KMS-11 (cell line): ENCODE measurements around the gene SKAP1.
"Not testable (repeated sequence)": the region's sequence is repeated elsewhere in the genome, so short reads cannot be mapped to it uniquely, and the experiment has no call there.

ENCODE experiments used
- H2AFZ ChIP-seq: fragments of 200-600 bp; sonication (generic); 2 replicates; pipeline ENCODE4 v1.6.1; 2016; ENCODE audit warnings: antibody characterized with exemption, mixed run types, low read depth
- H3K27ac ChIP-seq: fragments of 200-600 bp; sonication (generic); 2 replicates; pipeline ENCODE4 v1.6.1; 2016; ENCODE audit warnings: mild to moderate bottlenecking, mixed run types
- H3K27me3 ChIP-seq: fragments of 200-600 bp; sonication (generic); 2 replicates; pipeline ENCODE4 v1.6.1; 2017; ENCODE audit warnings: mild to moderate bottlenecking, low read depth, mixed run types, moderate library complexity; ENCODE audit not compliant: insufficient read depth
- H3K36me3 ChIP-seq: fragments of 200-600 bp; sonication (generic); 2 replicates; pipeline ENCODE4 v1.6.1; 2017; ENCODE audit warnings: mild to moderate bottlenecking, mixed run types; ENCODE audit not compliant: insufficient read depth
- H3K4me1 ChIP-seq: fragments of 200-600 bp; sonication (generic); 2 replicates; pipeline ENCODE4 v1.6.1; 2016; ENCODE audit warnings: mild to moderate bottlenecking, low read depth, mixed run types; ENCODE audit not compliant: poor library complexity, severe bottlenecking
- H3K4me2 ChIP-seq: fragments of 200-600 bp; sonication (generic); 2 replicates; pipeline ENCODE4 v1.7.0; 2016; ENCODE audit warnings: mild to moderate bottlenecking, mixed run types
- H3K4me3 ChIP-seq: fragments of 200-600 bp; sonication (generic); IDR thresholded peaks from 2 replicates; pipeline ENCODE4 v1.6.1; 2017; ENCODE audit warnings: low read depth, low read length, mixed read lengths; ENCODE audit not compliant: insufficient read depth
- H3K79me2 ChIP-seq: fragments of 200-600 bp; sonication (generic); 2 replicates; pipeline ENCODE4 v1.6.1; 2016; ENCODE audit warnings: low read depth, mixed run types; ENCODE audit not compliant: insufficient read depth
- H3K9ac ChIP-seq: fragments of 200-600 bp; sonication (generic); 2 replicates; pipeline ENCODE4 v1.6.1; 2016; ENCODE audit warnings: mild to moderate bottlenecking, mixed run types
- H4K20me1 ChIP-seq: fragments of 200-600 bp; sonication (generic); 2 replicates; pipeline ENCODE4 v1.6.1; 2016; ENCODE audit warnings: mild to moderate bottlenecking, mixed run types; ENCODE audit not compliant: insufficient read depth
- TF ChIP-seq, protein P1 (sequence below): fragments of 200-600 bp; sonication (generic); conservative IDR thresholded peaks from 2 replicates; pipeline ENCODE4 v1.6.1; 2017; ENCODE audit warnings: low read depth, mild to moderate bottlenecking, antibody characterized with exemption, low read length, moderate library complexity, mixed read lengths

Gene SKAP1

DNA sequence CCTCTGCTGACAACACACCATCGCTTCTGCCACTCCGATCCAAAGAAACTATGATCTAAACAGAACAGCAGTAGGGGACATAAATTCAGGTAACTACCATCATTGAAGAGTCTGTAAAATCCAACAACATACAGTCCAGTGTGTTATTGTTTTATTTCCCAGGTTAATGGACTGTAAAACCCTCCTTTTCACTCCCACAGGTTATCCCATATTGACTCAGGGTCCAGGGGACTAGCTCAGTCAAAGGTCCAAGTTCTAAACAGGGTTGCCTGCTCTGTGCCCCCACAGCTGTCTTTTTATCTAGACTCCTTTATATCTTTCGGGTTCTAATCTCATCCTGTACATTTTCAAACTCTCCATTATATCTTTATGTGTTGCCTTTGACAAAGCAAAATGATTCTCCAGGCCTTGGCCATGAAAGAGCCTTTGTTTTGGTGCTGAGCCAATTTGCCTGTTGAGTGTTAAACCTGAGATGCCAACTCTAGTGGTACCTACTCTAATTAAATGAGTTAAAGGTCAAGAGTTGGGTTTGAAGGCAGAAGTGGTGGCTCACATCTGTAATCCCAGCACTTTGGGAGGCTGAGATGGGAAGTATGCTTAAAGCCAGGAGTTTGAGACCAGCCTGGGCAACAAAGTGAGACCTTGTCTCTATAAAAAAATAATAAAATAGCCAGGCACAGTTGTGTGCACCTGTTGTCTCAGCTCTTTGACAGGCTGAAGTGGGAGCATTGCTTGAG lies 242.0 kb downstream of the SKAP1 start:
- Histone ChIP-seq H3K4me2 (no peak overlapping the region), H3K4me3 (no peak overlapping the region), H3K27ac (no peak overlapping the region), H3K9ac (no peak overlapping the region), H3K79me2 (no peaks in the 10 kb centered on the region), H3K36me3 (no peaks in the 10 kb centered on the region), H2AFZ (no peak overlapping the region), H3K4me1 (peaks cover 10% of the 10 kb centered on the region), H3K27me3 (no peaks in the 10 kb centered on the region), H4K20me1 (no peaks in the 10 kb centered on the region)
- TF ChIP-seq, protein P1, sequence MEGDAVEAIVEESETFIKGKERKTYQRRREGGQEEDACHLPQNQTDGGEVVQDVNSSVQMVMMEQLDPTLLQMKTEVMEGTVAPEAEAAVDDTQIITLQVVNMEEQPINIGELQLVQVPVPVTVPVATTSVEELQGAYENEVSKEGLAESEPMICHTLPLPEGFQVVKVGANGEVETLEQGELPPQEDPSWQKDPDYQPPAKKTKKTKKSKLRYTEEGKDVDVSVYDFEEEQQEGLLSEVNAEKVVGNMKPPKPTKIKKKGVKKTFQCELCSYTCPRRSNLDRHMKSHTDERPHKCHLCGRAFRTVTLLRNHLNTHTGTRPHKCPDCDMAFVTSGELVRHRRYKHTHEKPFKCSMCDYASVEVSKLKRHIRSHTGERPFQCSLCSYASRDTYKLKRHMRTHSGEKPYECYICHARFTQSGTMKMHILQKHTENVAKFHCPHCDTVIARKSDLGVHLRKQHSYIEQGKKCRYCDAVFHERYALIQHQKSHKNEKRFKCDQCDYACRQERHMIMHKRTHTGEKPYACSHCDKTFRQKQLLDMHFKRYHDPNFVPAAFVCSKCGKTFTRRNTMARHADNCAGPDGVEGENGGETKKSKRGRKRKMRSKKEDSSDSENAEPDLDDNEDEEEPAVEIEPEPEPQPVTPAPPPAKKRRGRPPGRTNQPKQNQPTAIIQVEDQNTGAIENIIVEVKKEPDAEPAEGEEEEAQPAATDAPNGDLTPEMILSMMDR = no peak

DNA sequence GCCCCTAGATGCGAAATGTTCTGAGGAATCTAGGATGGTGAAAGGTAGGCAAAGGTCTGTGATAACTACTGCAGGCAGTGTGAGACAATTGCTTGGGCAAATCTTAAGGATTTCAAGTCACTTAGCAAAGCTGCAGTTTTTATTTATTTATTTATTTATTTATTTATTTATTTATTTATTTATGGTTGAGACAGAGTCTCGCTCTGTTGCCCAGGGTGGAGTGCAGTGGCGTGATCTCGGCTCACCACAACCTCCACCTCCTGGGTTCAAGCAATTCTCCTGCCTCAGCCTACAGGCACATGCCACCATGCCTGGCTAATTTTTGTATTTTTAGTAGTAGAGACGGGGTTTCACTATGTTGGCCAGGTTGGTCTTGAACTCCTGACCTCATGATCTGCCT lies 243.7 kb downstream of the SKAP1 start:
- not testable (repeated sequence) for H3K27me3 ChIP-seq, H3K9ac ChIP-seq, H3K36me3 ChIP-seq, H4K20me1 ChIP-seq, H2AFZ ChIP-seq, H3K4me3 ChIP-seq, H3K4me2 ChIP-seq, H3K79me2 ChIP-seq, H3K4me1 ChIP-seq, H3K27ac ChIP-seq

DNA sequence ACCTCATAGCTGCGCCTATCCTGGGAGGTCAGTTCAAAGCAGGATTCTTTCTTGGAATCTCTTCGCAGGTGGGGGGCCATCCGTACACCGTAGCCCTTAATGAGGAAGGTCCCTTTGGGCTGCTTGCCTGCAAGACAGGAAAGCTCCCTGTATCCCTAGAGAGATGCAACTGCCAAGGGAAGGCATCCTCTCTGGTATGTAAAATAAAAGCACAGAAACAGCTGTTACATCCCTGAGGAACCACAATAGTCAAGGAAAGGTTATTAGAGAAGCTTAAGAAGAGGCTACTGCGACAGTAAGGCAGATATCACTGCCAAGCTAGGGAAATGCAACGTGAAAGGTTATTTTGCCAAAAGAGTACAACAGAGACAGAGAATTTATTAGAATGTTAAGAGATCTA lies 245.3 kb downstream of the SKAP1 start:
- no peak overlapping the region for H3K4me2 ChIP-seq
- no peak overlapping the region for H3K9ac ChIP-seq
- H2AFZ ChIP-seq = no peak overlapping the region
- TF ChIP-seq, protein P1 = no peak
- H3K36me3 ChIP-seq = no peaks in the 10 kb centered on the region
- no peaks in the 10 kb centered on the region for H3K27me3 ChIP-seq
- H3K27ac ChIP-seq = no peak overlapping the region
- H3K79me2 ChIP-seq = no peaks in the 10 kb centered on the region
- H3K4me3 ChIP-seq = no peak overlapping the region
- H3K4me1 ChIP-seq = peaks cover 6% of the 10 kb centered on the region
- no peaks in the 10 kb centered on the region for H4K20me1 ChIP-seq

DNA sequence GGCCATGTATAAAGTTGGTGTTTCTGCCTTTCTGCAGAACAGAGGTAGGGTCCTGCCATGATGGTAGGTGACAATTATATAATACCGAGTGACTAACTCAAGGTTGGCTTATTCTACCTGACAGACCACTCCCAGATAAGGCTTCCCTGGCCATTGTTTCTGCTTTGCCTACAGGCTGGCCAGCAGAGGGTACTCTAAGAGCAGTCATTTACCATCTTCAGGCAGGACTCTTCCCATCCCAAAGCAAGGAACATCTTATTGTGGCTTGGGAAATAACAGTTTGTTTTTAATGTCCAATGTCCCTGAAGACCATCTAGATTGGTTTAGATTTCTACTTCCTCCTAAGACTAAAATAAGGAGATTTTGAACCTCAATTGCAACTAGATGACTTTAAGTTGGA lies 248.4 kb downstream of the SKAP1 start:
- TF ChIP-seq, protein P1 = no peak
- H3K36me3 ChIP-seq = no peaks in the 10 kb centered on the region
- no peak overlapping the region for H3K4me2 ChIP-seq
- no peaks in the 10 kb centered on the region for H3K27me3 ChIP-seq
- H3K9ac ChIP-seq = no peak overlapping the region
- H3K27ac ChIP-seq = no peak overlapping the region
- no peaks in the 10 kb centered on the region for H3K79me2 ChIP-seq
- H3K4me1 ChIP-seq = peaks cover 12% of the 10 kb centered on the region
- no peak overlapping the region for H2AFZ ChIP-seq
- H4K20me1 ChIP-seq = no peaks in the 10 kb centered on the region
- no peak overlapping the region for H3K4me3 ChIP-seq

DNA sequence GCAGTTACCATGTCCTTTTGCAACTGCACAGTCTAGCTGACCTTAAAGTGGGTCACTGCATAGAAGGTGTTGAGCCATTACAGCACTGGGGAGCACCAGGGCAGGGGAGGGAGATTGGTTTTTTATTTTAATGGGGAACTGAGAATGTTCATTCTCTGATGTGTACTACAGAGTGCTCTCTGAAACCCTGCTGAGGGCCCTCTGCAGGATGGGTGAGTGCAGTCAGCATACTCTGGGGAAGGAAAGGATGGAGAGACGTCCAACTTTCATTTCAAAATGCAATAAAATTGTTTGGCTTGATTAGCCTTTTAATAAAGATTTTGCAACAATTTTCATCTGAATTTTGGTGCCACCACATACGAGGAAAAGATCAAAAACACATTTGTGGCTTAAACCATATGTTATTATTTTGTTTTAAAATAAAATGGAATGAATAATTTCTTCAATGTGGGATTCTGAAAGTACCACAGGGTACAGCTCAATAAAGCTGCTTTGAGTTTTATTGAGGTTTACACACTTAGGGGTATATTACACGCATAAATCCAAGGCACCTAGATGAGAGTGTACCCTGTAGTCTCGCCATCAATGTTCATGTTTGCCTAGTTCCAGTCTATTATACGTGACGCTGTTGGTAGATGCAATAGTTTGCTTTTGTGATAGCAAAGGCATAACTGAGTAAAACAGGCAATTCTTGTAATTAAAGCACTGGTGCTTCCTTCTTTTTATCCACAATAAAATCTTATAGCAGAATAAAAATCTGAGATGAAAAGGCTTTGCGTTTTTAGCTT lies 249.0 kb downstream of the SKAP1 start:
- Histone ChIP-seq H3K4me3 (no peak overlapping the region), H3K27me3 (no peaks in the 10 kb centered on the region), H4K20me1 (no peaks in the 10 kb centered on the region), H2AFZ (no peak overlapping the region), H3K79me2 (no peaks in the 10 kb centered on the region), H3K4me1 (peaks cover 12% of the 10 kb centered on the region), H3K4me2 (no peak overlapping the region), H3K9ac (no peak overlapping the region), H3K36me3 (no peaks in the 10 kb centered on the region), H3K27ac (no peak overlapping the region)
- TF ChIP-seq, protein P1 = no peak
